ENCODE measurements around the gene NIM1K.

GRCh38 chr5:43294226-43294625 lies 102.2 kb downstream of the NIM1K start:
- TF ChIP-seq, protein P1, sequence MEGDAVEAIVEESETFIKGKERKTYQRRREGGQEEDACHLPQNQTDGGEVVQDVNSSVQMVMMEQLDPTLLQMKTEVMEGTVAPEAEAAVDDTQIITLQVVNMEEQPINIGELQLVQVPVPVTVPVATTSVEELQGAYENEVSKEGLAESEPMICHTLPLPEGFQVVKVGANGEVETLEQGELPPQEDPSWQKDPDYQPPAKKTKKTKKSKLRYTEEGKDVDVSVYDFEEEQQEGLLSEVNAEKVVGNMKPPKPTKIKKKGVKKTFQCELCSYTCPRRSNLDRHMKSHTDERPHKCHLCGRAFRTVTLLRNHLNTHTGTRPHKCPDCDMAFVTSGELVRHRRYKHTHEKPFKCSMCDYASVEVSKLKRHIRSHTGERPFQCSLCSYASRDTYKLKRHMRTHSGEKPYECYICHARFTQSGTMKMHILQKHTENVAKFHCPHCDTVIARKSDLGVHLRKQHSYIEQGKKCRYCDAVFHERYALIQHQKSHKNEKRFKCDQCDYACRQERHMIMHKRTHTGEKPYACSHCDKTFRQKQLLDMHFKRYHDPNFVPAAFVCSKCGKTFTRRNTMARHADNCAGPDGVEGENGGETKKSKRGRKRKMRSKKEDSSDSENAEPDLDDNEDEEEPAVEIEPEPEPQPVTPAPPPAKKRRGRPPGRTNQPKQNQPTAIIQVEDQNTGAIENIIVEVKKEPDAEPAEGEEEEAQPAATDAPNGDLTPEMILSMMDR (IDR thresholded peaks at IDR 0.05; ENCODE audit: insufficient read depth, low read depth, low read length): no peak
- no peak for TF ChIP-seq EZH2 (IDR thresholded peaks at IDR 0.05; ENCODE audit: insufficient read depth, low read length)

Data from astrocyte (in vitro differentiated cells and primary cell).